ENCODE data around the gene VWCE.

The VWCE gene

DNA sequence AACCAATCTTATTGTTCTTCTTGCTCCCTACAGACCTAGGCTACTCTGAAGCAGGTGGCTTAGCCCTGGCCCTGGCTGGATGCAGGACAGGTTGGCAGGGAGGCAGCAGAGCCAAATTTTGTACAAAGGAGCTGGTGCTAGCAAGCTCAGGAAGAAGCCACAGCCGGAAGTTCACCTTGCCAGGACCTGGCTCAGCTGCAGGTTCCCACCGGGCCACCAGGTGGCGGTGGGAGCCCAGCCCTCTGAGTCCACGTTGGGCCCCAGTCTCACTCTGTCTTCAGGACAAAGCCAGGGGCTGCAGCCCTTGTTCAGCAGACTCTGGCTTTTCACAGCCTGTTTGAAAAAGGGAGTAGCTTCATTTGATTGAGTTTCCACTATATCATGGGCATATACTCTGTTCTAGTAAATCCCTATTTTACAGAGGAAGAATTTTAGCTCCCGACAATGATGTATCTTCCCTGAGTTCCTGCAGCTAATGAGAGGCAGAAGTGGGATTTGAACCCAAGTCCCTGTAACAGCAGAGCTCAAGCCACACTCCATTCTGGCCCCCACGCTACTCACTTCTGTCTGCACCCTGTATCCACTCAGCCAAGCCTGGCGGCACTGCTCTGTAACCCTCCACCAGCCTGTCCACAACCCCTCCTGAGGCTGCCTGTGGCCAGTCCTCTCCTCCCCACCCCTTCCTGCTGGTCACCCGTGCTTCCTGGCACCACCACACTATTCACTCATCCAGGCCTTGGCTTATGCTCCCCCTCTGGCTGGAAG is 41.2 kb upstream of the VWCE start:
- peaks cover 26% of the 10 kb centered on the region for H3K4me1 ChIP-seq (ENCODE audit: control insufficient read depth, insufficient read depth, low read length)
- peak overlapping the region; percentile 71 for H3K27ac ChIP-seq (ENCODE audit: low read depth, low read length)
- no peaks in the 10 kb centered on the region for H3K27me3 ChIP-seq (ENCODE audit: control insufficient read depth, insufficient read depth, low read length)
- H3K9me3 ChIP-seq (ENCODE audit: control insufficient read depth, insufficient read depth, low read length): no peaks in the 10 kb centered on the region
- peaks cover 3% of the 10 kb centered on the region; the same call in 1 of the 2 replicates for H3K36me3 ChIP-seq (ENCODE audit: control insufficient read depth, insufficient read depth, low read length)
- H3K9ac ChIP-seq (ENCODE audit: low read depth, low read length): 0 out of 2 replicates have a peak overlapping the region, but pooled peaks have one; percentile 9
- H3K4me3 ChIP-seq (ENCODE audit: low read depth, low read length): no peak overlapping the region

DNA sequence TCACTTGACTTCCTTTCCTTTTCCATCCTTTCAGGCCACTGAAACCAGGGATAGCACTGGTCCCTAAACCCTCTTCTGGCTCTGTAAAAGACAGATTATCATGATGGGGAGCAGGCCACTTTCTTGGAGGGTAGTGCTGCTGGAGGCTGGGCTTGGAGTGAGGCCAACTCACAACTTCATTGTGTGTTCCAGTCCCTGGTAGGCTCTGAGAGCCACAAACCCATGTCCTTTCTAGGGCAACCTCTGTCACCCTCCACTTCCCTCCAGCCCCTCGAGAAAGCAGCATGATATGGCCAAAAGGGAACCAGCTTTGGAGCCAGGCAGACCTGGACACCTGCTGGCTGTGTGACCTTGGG is 40.2 kb upstream of the VWCE start:
- Histone ChIP-seq H3K27ac (ENCODE audit: low read depth, low read length) (no peak overlapping the region), H3K4me1 (ENCODE audit: control insufficient read depth, insufficient read depth, low read length) (peaks cover 26% of the 10 kb centered on the region), H3K27me3 (ENCODE audit: control insufficient read depth, insufficient read depth, low read length) (no peaks in the 10 kb centered on the region)

DNA sequence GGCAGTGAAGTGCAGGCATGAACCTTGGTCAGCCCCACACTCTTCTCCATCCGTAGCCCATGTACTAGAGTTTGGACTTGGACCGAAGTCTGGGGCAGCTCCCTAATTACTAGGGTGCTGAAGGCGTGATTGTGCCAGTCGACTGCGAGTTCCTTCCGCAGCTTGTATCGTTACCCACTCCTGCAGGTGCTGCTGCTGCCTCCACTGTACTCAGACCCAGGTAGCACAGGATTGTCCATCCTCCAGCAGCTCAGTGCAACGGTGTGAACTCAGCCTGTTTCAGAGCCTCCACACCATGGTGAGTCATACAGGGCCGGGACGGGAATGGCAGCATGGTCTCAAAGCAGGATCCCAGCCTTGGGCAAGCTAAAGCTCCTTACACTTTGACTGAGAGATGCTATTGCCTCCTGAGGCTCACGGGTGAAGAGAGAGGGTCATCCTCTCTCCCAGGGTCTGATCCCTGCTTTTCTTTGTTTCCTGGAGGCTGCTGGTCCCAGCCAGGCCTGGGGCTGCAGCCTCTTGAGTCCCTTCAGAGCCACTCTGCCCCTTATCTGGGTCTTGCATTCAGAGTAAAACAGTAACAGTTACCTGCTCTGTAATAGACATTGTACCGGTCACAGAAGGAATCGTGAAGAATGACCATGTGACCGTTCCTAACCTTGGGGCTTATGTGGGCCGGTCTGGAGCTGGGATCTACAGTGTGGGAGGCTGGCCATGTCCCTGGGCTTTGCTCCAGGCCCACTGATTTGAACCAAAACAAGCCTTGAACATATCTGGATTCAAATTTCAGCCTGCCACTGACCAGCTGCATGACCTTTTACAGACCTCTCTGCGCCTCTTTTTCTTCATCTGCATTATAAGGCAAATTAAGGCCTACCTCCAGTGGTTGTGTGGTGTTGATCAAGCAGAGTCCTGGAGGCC is 39.6 kb upstream of the VWCE start:
- Histone ChIP-seq H3K4me1 (ENCODE audit: control insufficient read depth, insufficient read depth, low read length) (peaks cover 26% of the 10 kb centered on the region), H3K36me3 (ENCODE audit: control insufficient read depth, insufficient read depth, low read length) (peaks cover 17% of the 10 kb centered on the region), H3K9ac (ENCODE audit: low read depth, low read length) (no peak overlapping the region), H3K27ac (ENCODE audit: low read depth, low read length) (peak overlapping the region; percentile 43), H3K9me3 (ENCODE audit: control insufficient read depth, insufficient read depth, low read length) (no peaks in the 10 kb centered on the region), H3K4me3 (ENCODE audit: low read depth, low read length) (no peak overlapping the region), H3K27me3 (ENCODE audit: control insufficient read depth, insufficient read depth, low read length) (no peaks in the 10 kb centered on the region)

More for the DNA sequence above, 40.2 kb upstream of the VWCE start:
- Histone ChIP-seq H3K36me3 (ENCODE audit: control insufficient read depth, insufficient read depth, low read length) (peaks cover 10% of the 10 kb centered on the region; the same call in 1 of the 2 replicates), H3K9me3 (ENCODE audit: control insufficient read depth, insufficient read depth, low read length) (no peaks in the 10 kb centered on the region), H3K9ac (ENCODE audit: low read depth, low read length) (no peak overlapping the region), H3K4me3 (ENCODE audit: low read depth, low read length) (no peak overlapping the region)

DNA sequence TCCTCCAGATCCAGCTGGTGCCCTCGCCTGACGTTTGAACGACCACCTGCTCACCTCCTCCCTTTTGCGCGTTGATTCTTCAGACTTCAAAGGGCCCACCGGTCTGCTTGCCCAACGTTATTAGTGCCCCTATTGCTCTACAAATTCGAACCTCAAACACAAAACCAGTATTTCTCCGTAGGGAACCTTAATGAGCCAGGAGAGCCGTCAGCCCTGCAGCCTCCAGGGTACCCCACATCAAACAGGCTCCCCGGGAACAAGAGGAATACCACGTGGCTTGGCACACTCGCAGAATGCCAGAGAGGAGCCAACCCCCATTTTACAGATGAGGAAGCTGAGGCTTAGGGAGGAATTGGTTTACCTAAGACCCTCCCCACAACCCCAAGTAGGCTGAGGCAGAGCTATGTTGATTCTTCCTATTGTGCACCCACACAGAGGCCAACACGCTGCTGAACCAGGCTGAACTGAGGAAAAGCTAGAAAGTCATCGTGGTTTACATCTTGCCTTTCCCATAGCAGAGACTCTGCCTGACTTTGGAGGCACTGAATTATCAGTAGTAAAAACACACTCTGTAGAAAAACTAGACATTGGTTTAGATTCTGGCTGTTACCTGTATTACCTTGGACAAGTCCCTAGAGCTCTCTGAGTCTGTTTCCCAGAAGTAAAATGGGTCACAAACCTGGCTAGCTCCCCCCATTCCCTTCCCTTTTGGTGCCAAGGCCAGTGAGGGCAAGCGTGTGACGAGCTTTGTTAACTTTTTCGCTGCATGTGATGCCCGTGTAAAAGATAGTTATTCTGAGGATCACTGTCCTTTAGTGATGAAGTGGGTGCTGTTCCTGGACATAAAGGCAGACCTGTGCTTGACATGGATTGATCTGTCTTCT is 38.7 kb upstream of the VWCE start:
- H3K4me3 ChIP-seq (ENCODE audit: low read depth, low read length): peak overlapping the region; percentile 88
- peaks cover 25% of the 10 kb centered on the region for H3K36me3 ChIP-seq (ENCODE audit: control insufficient read depth, insufficient read depth, low read length)

DNA sequence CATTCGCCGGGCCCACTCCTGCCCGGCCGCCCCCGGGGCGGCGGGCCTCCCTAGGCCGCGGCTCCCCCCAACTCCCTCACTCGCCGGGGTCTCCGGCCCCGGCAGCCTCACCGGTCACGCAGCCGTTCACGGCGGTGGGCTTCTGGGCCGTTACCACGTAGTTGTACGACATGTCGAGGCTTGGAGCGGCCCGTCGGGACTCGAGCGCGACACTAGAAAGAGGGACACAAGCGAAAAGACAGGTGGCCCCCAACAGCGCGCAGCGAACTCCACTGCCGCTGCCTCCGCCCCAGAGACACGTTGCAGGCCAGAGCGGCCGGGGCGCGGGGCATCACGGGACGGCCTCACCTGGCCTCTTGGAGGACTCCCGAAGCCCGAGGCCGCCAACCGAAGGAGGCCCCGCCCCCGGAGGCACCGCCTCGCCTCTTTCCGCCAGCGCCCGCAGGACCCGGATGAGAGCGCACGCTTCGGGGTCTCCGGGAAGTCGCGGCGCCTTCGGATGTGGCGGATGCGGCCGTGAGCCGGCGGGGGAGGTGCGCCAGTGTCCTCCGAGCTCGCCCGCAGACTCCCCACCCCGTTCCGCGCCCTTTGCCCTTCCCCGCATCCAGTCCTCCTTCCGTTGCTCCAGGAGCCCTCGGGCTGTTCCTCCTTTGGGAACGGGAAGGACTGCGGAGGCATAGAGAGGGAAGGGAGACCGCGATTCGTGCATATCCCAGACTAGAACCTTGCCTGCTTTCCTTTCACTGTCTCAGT is 37.9 kb upstream of the VWCE start, which contains the start of the genes DDB1 and TKFC:
Gene DDB1, minus strand, starts transcription at position 309 of the 753 bp plus-strand sequence. Its CDS starts 137 bp downstream, at position 172.
Gene TKFC, plus strand, starts transcription at position 432 of the 753 bp plus-strand sequence. CDS start 1,501 bp downstream, outside the sequence.
- Histone ChIP-seq H3K4me3 (ENCODE audit: low read depth, low read length) (peak within 1 kb of the TSS; percentile 88), H3K9ac (ENCODE audit: low read depth, low read length) (peak within 1 kb of the TSS; percentile 95), H3K4me1 (ENCODE audit: control insufficient read depth, insufficient read depth, low read length) (peaks cover 26% of the 10 kb centered on the region), H3K27ac (ENCODE audit: low read depth, low read length) (peak within 1 kb of the TSS; percentile 95), H3K9me3 (ENCODE audit: control insufficient read depth, insufficient read depth, low read length) (no peaks in the 10 kb centered on the region), H3K27me3 (ENCODE audit: control insufficient read depth, insufficient read depth, low read length) (no peaks in the 10 kb centered on the region), H3K36me3 (ENCODE audit: control insufficient read depth, insufficient read depth, low read length) (peaks cover 30% of the 10 kb centered on the region)

More for the DNA sequence above, 38.7 kb upstream of the VWCE start:
- peaks cover 26% of the 10 kb centered on the region for H3K4me1 ChIP-seq (ENCODE audit: control insufficient read depth, insufficient read depth, low read length)
- H3K27ac ChIP-seq (ENCODE audit: low read depth, low read length): peak overlapping the region; percentile 95
- no peaks in the 10 kb centered on the region for H3K27me3 ChIP-seq (ENCODE audit: control insufficient read depth, insufficient read depth, low read length)
- no peaks in the 10 kb centered on the region for H3K9me3 ChIP-seq (ENCODE audit: control insufficient read depth, insufficient read depth, low read length)
- peak overlapping the region; percentile 95 for H3K9ac ChIP-seq (ENCODE audit: low read depth, low read length)

DNA sequence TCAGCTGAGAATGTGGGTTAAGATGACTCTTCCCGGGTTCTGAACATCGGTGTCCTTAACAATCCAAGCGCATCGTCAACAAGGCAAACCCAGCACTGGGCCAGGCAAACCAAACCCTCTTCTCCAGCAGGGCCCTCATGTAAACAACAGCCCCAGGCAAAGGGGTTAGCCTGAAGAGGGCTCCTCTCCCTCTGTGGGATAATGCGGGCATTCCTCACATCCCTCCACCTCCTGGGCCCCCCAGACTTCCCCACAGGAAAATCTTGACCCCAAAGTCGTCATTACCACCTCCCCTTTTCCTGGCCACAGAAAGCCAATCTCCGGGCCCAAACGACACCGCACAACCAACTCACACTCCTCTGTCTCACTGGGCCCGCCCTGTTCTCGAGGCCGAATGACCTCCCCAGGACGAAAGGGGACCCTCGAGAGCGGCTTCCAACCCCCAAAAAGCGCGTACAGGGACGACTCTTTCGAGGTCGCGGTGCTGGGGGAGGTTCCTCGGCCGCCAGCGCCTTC is 37.2 kb upstream of the VWCE start:
- H3K27me3 ChIP-seq (ENCODE audit: control insufficient read depth, insufficient read depth, low read length): no peaks in the 10 kb centered on the region
- H3K9ac ChIP-seq (ENCODE audit: low read depth, low read length): peak overlapping the region; percentile 95
- H3K36me3 ChIP-seq (ENCODE audit: control insufficient read depth, insufficient read depth, low read length): peaks cover 36% of the 10 kb centered on the region
- peak overlapping the region; percentile 88 for H3K4me3 ChIP-seq (ENCODE audit: low read depth, low read length)
- peak overlapping the region; percentile 91 for H3K27ac ChIP-seq (ENCODE audit: low read depth, low read length)
- H3K9me3 ChIP-seq (ENCODE audit: control insufficient read depth, insufficient read depth, low read length): no peaks in the 10 kb centered on the region
- peaks cover 26% of the 10 kb centered on the region for H3K4me1 ChIP-seq (ENCODE audit: control insufficient read depth, insufficient read depth, low read length)

DNA sequence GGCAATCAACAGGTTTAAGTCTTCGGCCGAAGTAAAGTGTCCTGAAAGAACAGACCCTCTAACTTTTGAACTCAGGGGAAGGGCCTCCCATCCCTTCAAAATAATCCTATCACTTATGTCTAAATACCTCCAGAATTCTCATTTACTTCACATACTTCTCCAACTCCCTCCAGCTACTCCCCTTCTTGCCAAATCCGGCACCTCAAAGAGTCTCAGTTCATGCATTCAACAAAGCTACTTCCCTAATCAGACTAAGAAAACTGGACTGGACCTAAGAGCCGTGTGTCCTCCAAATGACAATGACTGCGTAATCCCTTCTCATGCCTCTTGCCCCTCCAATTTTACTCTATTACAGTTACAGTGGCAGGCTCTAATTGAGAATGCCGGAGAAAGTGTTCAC is 36.5 kb upstream of the VWCE start:
- peak overlapping the region; percentile 95 for H3K9ac ChIP-seq (ENCODE audit: low read depth, low read length)
- peak overlapping the region; percentile 91 for H3K27ac ChIP-seq (ENCODE audit: low read depth, low read length)
- no peaks in the 10 kb centered on the region for H3K9me3 ChIP-seq (ENCODE audit: control insufficient read depth, insufficient read depth, low read length)
- H3K36me3 ChIP-seq (ENCODE audit: control insufficient read depth, insufficient read depth, low read length): peaks cover 43% of the 10 kb centered on the region
- H3K4me1 ChIP-seq (ENCODE audit: control insufficient read depth, insufficient read depth, low read length): peaks cover 26% of the 10 kb centered on the region
- no peaks in the 10 kb centered on the region for H3K27me3 ChIP-seq (ENCODE audit: control insufficient read depth, insufficient read depth, low read length)
- peak overlapping the region; percentile 88 for H3K4me3 ChIP-seq (ENCODE audit: low read depth, low read length)

DNA sequence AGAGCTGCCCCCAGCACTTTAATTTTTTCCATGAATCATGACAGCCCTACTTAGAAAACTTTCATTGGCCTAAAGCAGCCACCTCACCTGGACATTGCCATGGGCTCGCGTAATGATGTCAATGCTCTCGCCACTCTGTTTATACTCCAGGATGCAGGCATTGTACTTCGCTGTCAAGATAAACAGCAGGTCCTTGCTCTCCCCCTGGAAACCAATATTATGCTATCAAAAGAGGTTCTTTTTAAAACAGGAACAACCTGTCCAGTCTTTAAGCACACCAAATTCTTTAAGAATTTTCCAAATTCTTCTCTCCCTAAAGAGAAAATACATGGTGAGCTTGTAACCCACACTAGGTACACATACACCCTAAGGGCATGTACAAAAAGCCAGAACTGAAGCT is 34.8 kb upstream of the VWCE start:
- no peak overlapping the region for H3K9ac ChIP-seq (ENCODE audit: low read depth, low read length)
- H3K4me3 ChIP-seq (ENCODE audit: low read depth, low read length): no peak overlapping the region
- H3K36me3 ChIP-seq (ENCODE audit: control insufficient read depth, insufficient read depth, low read length): peaks cover 60% of the 10 kb centered on the region
- no peak overlapping the region for H3K27ac ChIP-seq (ENCODE audit: low read depth, low read length)
- no peaks in the 10 kb centered on the region for H3K9me3 ChIP-seq (ENCODE audit: control insufficient read depth, insufficient read depth, low read length)
- peaks cover 14% of the 10 kb centered on the region; the same call in 1 of the 2 replicates for H3K4me1 ChIP-seq (ENCODE audit: control insufficient read depth, insufficient read depth, low read length)
- H3K27me3 ChIP-seq (ENCODE audit: control insufficient read depth, insufficient read depth, low read length): no peaks in the 10 kb centered on the region

DNA sequence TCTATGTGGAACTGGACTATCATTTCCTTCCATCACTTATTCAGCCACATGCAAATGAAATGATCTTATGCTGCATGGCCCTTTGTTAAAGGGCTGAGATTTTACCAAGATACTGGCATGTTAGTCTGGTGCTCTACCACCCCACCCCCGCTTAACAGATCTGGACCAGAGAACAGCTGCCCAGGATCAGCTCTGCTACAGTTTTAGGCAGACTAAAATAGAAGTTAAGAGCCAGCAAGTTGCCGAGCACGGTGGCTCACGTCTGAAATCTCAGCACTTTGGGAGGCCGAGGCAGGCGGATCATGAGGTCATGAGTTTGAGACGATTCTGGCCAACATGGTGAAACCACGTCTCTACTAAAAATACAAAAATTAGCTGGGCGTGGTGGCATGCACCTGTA is 33.2 kb upstream of the VWCE start:
- Histone ChIP-seq H3K9me3 (ENCODE audit: control insufficient read depth, insufficient read depth, low read length) (no peaks in the 10 kb centered on the region), H3K4me1 (ENCODE audit: control insufficient read depth, insufficient read depth, low read length) (peaks cover 8% of the 10 kb centered on the region; the same call in 1 of the 2 replicates), H3K9ac (ENCODE audit: low read depth, low read length) (no peak overlapping the region), H3K36me3 (ENCODE audit: control insufficient read depth, insufficient read depth, low read length) (peaks cover 74% of the 10 kb centered on the region), H3K27ac (ENCODE audit: low read depth, low read length) (no peak overlapping the region), H3K27me3 (ENCODE audit: control insufficient read depth, insufficient read depth, low read length) (no peaks in the 10 kb centered on the region), H3K4me3 (ENCODE audit: low read depth, low read length) (no peak overlapping the region)
